Measurements from ENCODE around the gene EFL1. TPM values are rescaled to one million over a fixed set of nuclear protein-coding genes. Genes with fewer than 3 reads are reported as not detected.

The EFL1 gene
- total RNA-seq, 4 donors from 2014 or later: 35.0 to 57.9 (median 46.5) TPM

GRCh38 chr15:82124331-82125263, 137.9 kb downstream of the EFL1 start:
- 81 to 100% methylated on average over 1 to 9 of the region's 9 CpGs for WGBS, 2 donors (ENCODE audit: low coverage in 1 of 2)
- Histone ChIP-seq H3K4me1 (peaks cover 0 to 8% (median 0%) of the 10 kb centered on the region in 4 donors), H3K27me3 (no peaks in the 10 kb centered on the region), H3K36me3 (no peaks in the 10 kb centered on the region), H3K4me3 (no peak overlapping the region), H3K9me3 (no peaks in the 10 kb centered on the region), H3K27ac (no peak overlapping the region)
- intact Hi-C loops (cut with DNase I; ENCODE audit: low total_unique reads) (no loop called here), in situ Hi-C loops (cut with MboI; ENCODE audit: low pct_ligation_motif_present in 1 of 4, low pct_unique_long_range_greater_than_20kb in 1 of 4, low sequenced_read_pairs in 3 of 4) (no loop called here)
- no peak for TF ChIP-seq POLR2AphosphoS5 (IDR thresholded peaks at IDR 0.05)
- TF ChIP-seq, protein P1, sequence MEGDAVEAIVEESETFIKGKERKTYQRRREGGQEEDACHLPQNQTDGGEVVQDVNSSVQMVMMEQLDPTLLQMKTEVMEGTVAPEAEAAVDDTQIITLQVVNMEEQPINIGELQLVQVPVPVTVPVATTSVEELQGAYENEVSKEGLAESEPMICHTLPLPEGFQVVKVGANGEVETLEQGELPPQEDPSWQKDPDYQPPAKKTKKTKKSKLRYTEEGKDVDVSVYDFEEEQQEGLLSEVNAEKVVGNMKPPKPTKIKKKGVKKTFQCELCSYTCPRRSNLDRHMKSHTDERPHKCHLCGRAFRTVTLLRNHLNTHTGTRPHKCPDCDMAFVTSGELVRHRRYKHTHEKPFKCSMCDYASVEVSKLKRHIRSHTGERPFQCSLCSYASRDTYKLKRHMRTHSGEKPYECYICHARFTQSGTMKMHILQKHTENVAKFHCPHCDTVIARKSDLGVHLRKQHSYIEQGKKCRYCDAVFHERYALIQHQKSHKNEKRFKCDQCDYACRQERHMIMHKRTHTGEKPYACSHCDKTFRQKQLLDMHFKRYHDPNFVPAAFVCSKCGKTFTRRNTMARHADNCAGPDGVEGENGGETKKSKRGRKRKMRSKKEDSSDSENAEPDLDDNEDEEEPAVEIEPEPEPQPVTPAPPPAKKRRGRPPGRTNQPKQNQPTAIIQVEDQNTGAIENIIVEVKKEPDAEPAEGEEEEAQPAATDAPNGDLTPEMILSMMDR (IDR thresholded peaks at IDR 0.05): no peak
- TF ChIP-seq POLR2A (IDR thresholded peaks at IDR 0.05): no peak
- TF ChIP-seq EP300 (IDR thresholded peaks at IDR 0.05; ENCODE audit: low read depth): no peak
- DNase-seq: no peak

GRCh38 chr15:82122746-82123400, 139.7 kb downstream of the EFL1 start:
- no peaks in the 10 kb centered on the region for H3K9me3 ChIP-seq
- H3K4me3 ChIP-seq: no peak overlapping the region
- H3K36me3 ChIP-seq: no peaks in the 10 kb centered on the region
- intact Hi-C loops (cut with DNase I; ENCODE audit: low total_unique reads): no loop called here
- in situ Hi-C loops (cut with MboI; ENCODE audit: low pct_ligation_motif_present in 1 of 4, low pct_unique_long_range_greater_than_20kb in 1 of 4, low sequenced_read_pairs in 3 of 4): no loop called here
- no peaks in the 10 kb centered on the region for H3K27me3 ChIP-seq
- DNase-seq: no peak
- TF ChIP-seq POLR2A (IDR thresholded peaks at IDR 0.05) (no peak), POLR2AphosphoS5 (IDR thresholded peaks at IDR 0.05) (no peak), EP300 (IDR thresholded peaks at IDR 0.05; ENCODE audit: low read depth) (no peak)
- TF ChIP-seq, protein P1 (IDR thresholded peaks at IDR 0.05): no peak
- H3K27ac ChIP-seq: no peak overlapping the region
- H3K4me1 ChIP-seq: no peaks in the 10 kb centered on the region
- 68 to 80% methylated on average over 3 to 4 of the region's 4 CpGs for WGBS, 2 donors (ENCODE audit: low coverage in 1 of 2)

GRCh38 chr15:82118040-82118439, 144.5 kb downstream of the EFL1 start:
- Histone ChIP-seq H3K4me3 (no peak overlapping the region), H3K4me1 (no peaks in the 10 kb centered on the region), H3K27ac (no peak overlapping the region), H3K9me3 (no peaks in the 10 kb centered on the region), H3K27me3 (no peaks in the 10 kb centered on the region), H3K36me3 (no peaks in the 10 kb centered on the region)
- 87 to 100% methylated on average over 1 to 3 of the region's 3 CpGs for WGBS, 2 donors (ENCODE audit: low coverage in 1 of 2)
- in situ Hi-C loops (cut with MboI; ENCODE audit: low pct_ligation_motif_present in 1 of 4, low pct_unique_long_range_greater_than_20kb in 1 of 4, low sequenced_read_pairs in 3 of 4): no loop called here
- no peak for DNase-seq
- intact Hi-C loops (cut with DNase I; ENCODE audit: low total_unique reads): no loop called here
- no peak for TF ChIP-seq EP300 (IDR thresholded peaks at IDR 0.05; ENCODE audit: low read depth)

- no peaks in the 10 kb centered on the region for H3K36me3 ChIP-seq
- H3K27me3 ChIP-seq: no peaks in the 10 kb centered on the region
- DNase-seq: no peak
- TF ChIP-seq, protein P1 (IDR thresholded peaks at IDR 0.05): no peak
- TF ChIP-seq EP300 (IDR thresholded peaks at IDR 0.05; ENCODE audit: low read depth): no peak
- no peak for TF ChIP-seq POLR2A (IDR thresholded peaks at IDR 0.05)
- no peak for TF ChIP-seq POLR2AphosphoS5 (IDR thresholded peaks at IDR 0.05)
- WGBS, 2 donors (ENCODE audit: low coverage in 1 of 2): 94% methylated on average over 6 of the region's 6 CpGs; no CpG with 5 or more reads in 1 of the 2 donors
- no peaks in the 10 kb centered on the region for H3K9me3 ChIP-seq
- intact Hi-C loops (cut with DNase I; ENCODE audit: low total_unique reads) (no loop called here), in situ Hi-C loops (cut with MboI; ENCODE audit: low pct_ligation_motif_present in 1 of 4, low pct_unique_long_range_greater_than_20kb in 1 of 4, low sequenced_read_pairs in 3 of 4) (no loop called here)
- H3K27ac ChIP-seq: no peak overlapping the region
- H3K4me3 ChIP-seq: no peak overlapping the region
- H3K4me1 ChIP-seq: no peaks in the 10 kb centered on the region
Observed at GRCh38 chr15:82117296-82117695, 145.2 kb downstream of the EFL1 start.
